ES-I3 (cell line): ENCODE data around the gene GOLT1B.

Experiments
- H3K36me3 ChIP-seq: 2 replicates; pipeline ENCODE4 v1.6.1; 2013; ENCODE audit warnings: mild to moderate bottlenecking, low read length, control low read depth, moderate library complexity; ENCODE audit not compliant: insufficient read depth
- H3K4me1 ChIP-seq: 2 replicates; pipeline ENCODE4 v1.6.1; 2013; ENCODE audit warnings: mild to moderate bottlenecking, control low read depth, low read length; ENCODE audit not compliant: insufficient read depth
- H3K9ac ChIP-seq: 2 replicates; pipeline ENCODE4 v1.6.1; 2013; ENCODE audit warnings: low read depth, mild to moderate bottlenecking, low read length, moderate library complexity
- H3K9me3 ChIP-seq: 2 replicates; pipeline ENCODE4 v1.6.1; 2013; ENCODE audit warnings: mild to moderate bottlenecking, low read length, moderate library complexity; ENCODE audit not compliant: control insufficient read depth, insufficient read depth

GOLT1B gene

DNA sequence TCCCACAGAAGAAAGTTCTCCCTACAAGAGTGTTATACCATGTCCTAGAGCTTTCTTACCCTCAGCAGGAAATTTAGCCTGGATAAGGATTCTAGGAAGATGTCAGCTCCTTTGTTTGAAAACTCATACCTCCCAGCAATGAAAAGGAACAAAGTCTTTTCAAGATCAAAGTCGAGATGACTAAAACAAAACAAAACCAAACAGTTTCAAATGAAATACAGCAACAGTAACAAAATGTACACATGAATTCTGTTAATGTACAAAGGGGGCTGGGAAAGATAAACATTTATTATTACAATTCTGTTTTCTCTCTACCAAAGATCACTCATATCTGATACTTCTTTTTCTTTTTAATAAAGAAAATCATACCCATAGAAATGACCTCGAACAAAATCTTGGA lies 61.3 kb downstream of the GOLT1B start:
- Histone ChIP-seq H3K9ac (no peak overlapping the region), H3K4me1 (no peaks in the 10 kb centered on the region), H3K36me3 (no peaks in the 10 kb centered on the region), H3K9me3 (no peaks in the 10 kb centered on the region)

DNA sequence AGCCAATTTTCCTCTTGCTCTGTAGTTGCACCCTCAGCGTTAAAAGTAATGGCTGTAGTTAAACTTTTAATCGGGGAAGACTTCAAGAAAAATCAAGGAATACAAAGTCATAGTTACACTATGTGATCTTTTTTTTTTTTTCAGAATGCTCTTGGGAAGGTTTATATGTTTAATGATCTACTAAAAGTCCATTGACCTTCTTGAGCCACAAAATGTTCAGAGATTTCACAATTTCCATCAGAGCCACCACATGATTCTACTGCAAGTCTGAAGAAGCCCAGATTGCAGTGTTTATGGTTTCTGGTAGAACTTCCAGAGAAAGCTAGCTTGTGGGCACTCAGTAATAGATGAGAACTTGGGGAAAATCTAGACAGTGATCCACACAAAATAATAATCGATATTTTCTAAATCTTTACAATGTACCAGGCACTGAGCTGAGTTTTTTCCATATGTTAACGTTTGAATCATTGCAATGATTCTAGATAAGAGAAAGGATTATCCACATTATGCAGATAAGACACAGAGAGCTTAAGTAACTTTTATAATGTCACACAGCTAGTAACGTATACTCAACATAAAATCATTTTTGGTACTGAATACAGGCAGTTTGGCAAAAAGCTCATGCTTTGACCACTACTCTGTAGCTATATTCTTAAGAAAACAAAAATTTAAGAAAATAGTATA lies 64.8 kb downstream of the GOLT1B start:
- Histone ChIP-seq H3K36me3 (no peaks in the 10 kb centered on the region), H3K4me1 (no peaks in the 10 kb centered on the region)

DNA sequence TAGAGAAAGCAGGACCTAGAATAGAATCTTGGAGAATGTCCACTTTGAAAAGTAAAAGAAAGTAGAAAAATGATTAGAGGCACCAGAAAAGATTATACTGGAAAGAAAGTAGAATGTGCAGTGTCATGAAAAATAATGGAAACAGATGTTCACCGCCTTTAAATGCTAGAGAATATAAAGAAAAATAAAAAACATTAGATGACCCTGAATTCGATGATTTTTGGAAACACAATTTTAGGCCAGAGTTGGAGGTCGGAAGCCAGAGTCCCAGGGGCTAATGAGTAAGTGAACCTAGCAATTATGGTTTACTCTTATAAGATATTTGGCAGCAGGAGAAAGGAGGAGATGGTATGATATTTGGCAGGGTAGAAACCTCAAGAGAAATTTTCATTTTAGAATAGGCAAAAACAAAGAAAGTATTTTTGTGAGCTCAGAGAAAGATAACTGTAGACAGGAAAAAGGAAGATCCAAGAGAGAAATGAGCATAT lies 65.4 kb downstream of the GOLT1B start:
- Histone ChIP-seq H3K36me3 (no peaks in the 10 kb centered on the region), H3K9ac (no peak overlapping the region), H3K9me3 (no peaks in the 10 kb centered on the region), H3K4me1 (no peaks in the 10 kb centered on the region)

More for the DNA sequence above, 64.8 kb downstream of the GOLT1B start:
- Histone ChIP-seq H3K9me3 (no peaks in the 10 kb centered on the region), H3K9ac (no peak overlapping the region)
